Immature natural killer cell (primary cell): ENCODE results near the gene DDX1. TPM values are rescaled to one million over a fixed set of nuclear protein-coding genes. Genes with fewer than 3 reads are reported as not detected.

Source experiments
- DNase-seq, 3 donors: peaks; one replicate each; pipeline ENCODE4 v3.0.0; 2022; ENCODE audit warnings: mixed read lengths in 1 of 3
- H3K27ac Mint-ChIP-seq, 6 donors: one replicate each; pipeline ENCODE4 v1.8.0; 2020; ENCODE audit warnings: mixed read lengths in 6 of 6, mild to moderate bottlenecking in 5 of 6, inconsistent platforms in 4 of 6, moderate library complexity in 3 of 6
- H3K27me3 Mint-ChIP-seq, 3 donors: one replicate each; pipeline ENCODE4 v1.8.0; 2020 to 2021; ENCODE audit warnings: low read depth in 3 of 3, mild to moderate bottlenecking in 3 of 3, mixed read lengths in 3 of 3, moderate library complexity in 3 of 3, inconsistent platforms in 1 of 3
- H3K36me3 Mint-ChIP-seq, 3 donors: one replicate each; pipeline ENCODE4 v1.8.0; 2020; ENCODE audit warnings: mixed read lengths in 3 of 3, inconsistent platforms in 2 of 3, mild to moderate bottlenecking in 2 of 3
- H3K4me1 Mint-ChIP-seq, 2 donors: one replicate each; pipeline ENCODE4 v1.8.0; 2020; ENCODE audit warnings: inconsistent platforms in 2 of 2, mild to moderate bottlenecking in 2 of 2, mixed read lengths in 2 of 2, moderate library complexity in 1 of 2
- H3K4me3 Mint-ChIP-seq, 5 donors: one replicate each; pipeline ENCODE4 v1.8.0; 2020; ENCODE audit warnings: mild to moderate bottlenecking in 5 of 5, mixed read lengths in 5 of 5, inconsistent platforms in 3 of 5, moderate library complexity in 3 of 5
- H3K9me3 Mint-ChIP-seq, 6 donors: one replicate each; pipeline ENCODE4 v1.8.0; 2020; ENCODE audit warnings: mild to moderate bottlenecking in 6 of 6, mixed read lengths in 6 of 6, inconsistent platforms in 4 of 6, moderate library complexity in 3 of 6
- polyA plus RNA-seq, 3 donors: library from polyadenylated mRNA; unstranded; fragments of 300-500 nt; fragmentation: Illumina TruSeq; gene quantifications; one replicate each; pipeline ENCODE4 v1.2.3, GENCODE V29; 2021

The DDX1 gene
- polyA plus RNA-seq, 3 donors from 2014 or later, result 34.1 to 51.9 (median 47.9) TPM

GRCh38 chr2:15648593-15649525, 57.2 kb downstream of the DDX1 start:
- H3K4me1 Mint-ChIP-seq, result no peaks in the 10 kb centered on the region
- no peaks in the 10 kb centered on the region for H3K36me3 Mint-ChIP-seq
- H3K4me3 Mint-ChIP-seq, result peak overlapping the region in 1 of 5 donors; percentile 38
- no peak overlapping the region for H3K27ac Mint-ChIP-seq
- H3K9me3 Mint-ChIP-seq, result no peaks in the 10 kb centered on the region
- no peak for DNase-seq
- H3K27me3 Mint-ChIP-seq, result peaks cover 0 to 4% (median 0%) of the 10 kb centered on the region in 3 donors

GRCh38 chr2:15649561-15650255, 58.0 kb downstream of the DDX1 start:
- Mint-ChIP-seq H3K27ac (no peak overlapping the region), H3K27me3 (peaks cover 0 to 4% (median 0%) of the 10 kb centered on the region in 3 donors), H3K4me1 (no peaks in the 10 kb centered on the region), H3K9me3 (no peaks in the 10 kb centered on the region), H3K4me3 (no peak overlapping the region), H3K36me3 (no peaks in the 10 kb centered on the region)
- no peak for DNase-seq

- H3K27ac Mint-ChIP-seq, result no peak overlapping the region
- H3K27me3 Mint-ChIP-seq, result peaks cover 0 to 2% (median 0%) of the 10 kb centered on the region in 3 donors
- H3K4me3 Mint-ChIP-seq, result no peak overlapping the region
- H3K36me3 Mint-ChIP-seq, result no peaks in the 10 kb centered on the region
- no peaks in the 10 kb centered on the region for H3K4me1 Mint-ChIP-seq
- H3K9me3 Mint-ChIP-seq, result no peaks in the 10 kb centered on the region
- no peak for DNase-seq
Measured at GRCh38 chr2:15650616-15651366, 59.1 kb downstream of the DDX1 start.

- Mint-ChIP-seq H3K4me3 (no peak overlapping the region), H3K27me3 (peaks cover 0 to 2% (median 0%) of the 10 kb centered on the region in 3 donors), H3K9me3 (no peaks in the 10 kb centered on the region), H3K27ac (no peak overlapping the region), H3K4me1 (no peaks in the 10 kb centered on the region), H3K36me3 (no peaks in the 10 kb centered on the region)
- no peak for DNase-seq
Measured at GRCh38 chr2:15651367-15651727, 59.7 kb downstream of the DDX1 start.

GRCh38 chr2:15652252-15652651, 60.6 kb downstream of the DDX1 start:
- Mint-ChIP-seq H3K27ac (no peak overlapping the region), H3K9me3 (no peaks in the 10 kb centered on the region), H3K4me3 (no peak overlapping the region), H3K36me3 (no peaks in the 10 kb centered on the region), H3K4me1 (no peaks in the 10 kb centered on the region), H3K27me3 (peaks cover 0 to 2% (median 0%) of the 10 kb centered on the region in 3 donors)
- DNase-seq, result no peak

GRCh38 chr2:15652801-15653200, 61.1 kb downstream of the DDX1 start:
- Mint-ChIP-seq H3K27me3 (peaks cover 0 to 2% (median 0%) of the 10 kb centered on the region in 3 donors), H3K36me3 (no peaks in the 10 kb centered on the region), H3K27ac (no peak overlapping the region), H3K4me1 (no peaks in the 10 kb centered on the region), H3K9me3 (no peaks in the 10 kb centered on the region), H3K4me3 (no peak overlapping the region)
- no peak for DNase-seq

GRCh38 chr2:15653806-15654726, 62.4 kb downstream of the DDX1 start:
- no peak overlapping the region for H3K27ac Mint-ChIP-seq
- H3K36me3 Mint-ChIP-seq, result no peaks in the 10 kb centered on the region

GRCh38 chr2:15654727-15655073, 63.0 kb downstream of the DDX1 start:
- H3K27ac Mint-ChIP-seq, result no peak overlapping the region
- H3K36me3 Mint-ChIP-seq, result no peaks in the 10 kb centered on the region
- no peak overlapping the region for H3K4me3 Mint-ChIP-seq

More at GRCh38 chr2:15653806-15654726, 62.4 kb downstream of the DDX1 start:
- Mint-ChIP-seq H3K27me3 (peaks cover 0 to 2% (median 0%) of the 10 kb centered on the region in 3 donors), H3K9me3 (no peaks in the 10 kb centered on the region), H3K4me1 (no peaks in the 10 kb centered on the region), H3K4me3 (no peak overlapping the region)
- no peak for DNase-seq

GRCh38 chr2:15655123-15655887, 63.6 kb downstream of the DDX1 start:
- H3K4me3 Mint-ChIP-seq, result no peak overlapping the region
- H3K36me3 Mint-ChIP-seq, result no peaks in the 10 kb centered on the region
- no peak overlapping the region for H3K27ac Mint-ChIP-seq
- no peak for DNase-seq
- no peaks in the 10 kb centered on the region for H3K9me3 Mint-ChIP-seq
- H3K27me3 Mint-ChIP-seq, result peaks cover 0 to 2% (median 0%) of the 10 kb centered on the region in 3 donors
- no peaks in the 10 kb centered on the region for H3K4me1 Mint-ChIP-seq

More at GRCh38 chr2:15654727-15655073, 63.0 kb downstream of the DDX1 start:
- H3K9me3 Mint-ChIP-seq, result no peaks in the 10 kb centered on the region
- H3K27me3 Mint-ChIP-seq, result peaks cover 0 to 2% (median 0%) of the 10 kb centered on the region in 3 donors
- DNase-seq, result no peak
- no peaks in the 10 kb centered on the region for H3K4me1 Mint-ChIP-seq

- Mint-ChIP-seq H3K9me3 (no peaks in the 10 kb centered on the region), H3K4me3 (no peak overlapping the region), H3K27me3 (peaks cover 0 to 2% (median 0%) of the 10 kb centered on the region in 3 donors), H3K4me1 (no peaks in the 10 kb centered on the region), H3K36me3 (no peaks in the 10 kb centered on the region), H3K27ac (no peak overlapping the region)
- DNase-seq, result no peak
Measured at GRCh38 chr2:15656090-15656489, 64.4 kb downstream of the DDX1 start.

- Mint-ChIP-seq H3K27ac (no peak overlapping the region), H3K27me3 (peaks cover 0 to 2% (median 0%) of the 10 kb centered on the region in 3 donors), H3K4me1 (no peaks in the 10 kb centered on the region), H3K9me3 (no peaks in the 10 kb centered on the region), H3K36me3 (no peaks in the 10 kb centered on the region), H3K4me3 (no peak overlapping the region)
- no peak for DNase-seq
Measured at GRCh38 chr2:15657759-15658158, 66.1 kb downstream of the DDX1 start.

- no peak overlapping the region for H3K27ac Mint-ChIP-seq
Measured at GRCh38 chr2:15658911-15659310, 67.2 kb downstream of the DDX1 start.

More at GRCh38 chr2:15658911-15659310, 67.2 kb downstream of the DDX1 start:
- no peak for DNase-seq
- Mint-ChIP-seq H3K27me3 (peaks cover 0 to 2% (median 2%) of the 10 kb centered on the region in 3 donors), H3K4me3 (no peak overlapping the region), H3K4me1 (no peaks in the 10 kb centered on the region), H3K36me3 (no peaks in the 10 kb centered on the region), H3K9me3 (no peaks in the 10 kb centered on the region)
